Measurements from ENCODE around the gene AFDN. TPM values are rescaled to one million over a fixed set of nuclear protein-coding genes. Genes with fewer than 3 reads are reported as not detected.

AFDN gene
- total RNA-seq, 3 donors from 2014 or later, result 93.1 to 292 (median 170) TPM

- peaks cover 5 to 14% of the 10 kb centered on the region in 2 donors for H3K9me3 ChIP-seq
- DNase-seq (ENCODE audit: low spot score in 2 of 2), result no peak
- intact Hi-C loops (cut with DNase I; ENCODE audit: low total_unique reads), result no loop called here
- TF ChIP-seq POLR2AphosphoS5 (IDR thresholded peaks at IDR 0.05) (no peak), CTCF (IDR thresholded peaks at IDR 0.05) (no peak), POLR2A (IDR thresholded peaks at IDR 0.05) (no peak)
- no peaks in the 10 kb centered on the region for H3K27me3 ChIP-seq
- H3K4me1 ChIP-seq, result no peaks in the 10 kb centered on the region
- H3K36me3 ChIP-seq, result no peaks in the 10 kb centered on the region
- no peak overlapping the region for H3K4me3 ChIP-seq
- H3K27ac ChIP-seq, result no peak overlapping the region
Observed at GRCh38 chr6:168011291-168011690, 184.6 kb downstream of the AFDN start.

DNA sequence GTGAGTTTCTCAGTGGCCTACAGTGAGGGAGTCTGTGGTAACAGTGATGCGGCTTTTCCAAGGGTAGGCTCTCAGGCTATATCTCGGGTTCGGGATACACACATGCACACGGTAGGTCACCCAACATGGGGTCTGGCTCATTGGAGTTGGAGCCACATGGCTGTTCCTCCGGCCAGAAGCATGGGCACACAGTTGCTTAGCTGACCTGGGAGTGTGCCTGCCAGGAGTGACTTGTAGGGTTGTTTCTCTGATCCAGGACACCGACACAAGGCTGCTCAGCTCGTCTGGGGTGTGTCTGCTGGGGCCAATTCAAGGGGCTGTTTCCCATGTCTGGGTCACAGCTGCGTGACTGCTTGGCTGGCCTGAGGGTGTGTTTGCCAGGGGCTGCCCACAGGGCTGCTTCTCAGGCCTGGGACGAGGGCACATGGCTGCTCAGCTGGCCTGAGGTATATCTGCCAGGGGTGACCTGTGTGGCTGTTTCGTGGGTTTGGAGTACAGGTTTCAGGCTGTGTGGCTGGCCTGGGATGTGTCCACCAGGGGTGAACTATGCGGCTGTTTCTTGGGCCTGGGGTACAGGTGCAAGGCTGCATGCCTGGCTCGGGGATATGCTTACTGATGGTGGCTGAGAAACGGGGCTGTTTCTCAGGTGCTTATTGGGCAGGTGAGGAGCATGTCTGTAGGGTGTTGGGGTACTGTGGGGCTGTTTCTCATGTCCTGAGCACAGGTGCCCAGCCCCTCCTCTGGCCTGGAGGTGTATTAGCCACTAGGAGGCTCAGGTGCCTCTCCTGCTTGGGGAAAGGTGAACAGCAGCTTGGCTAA, 185.9 kb downstream of the AFDN start:
- no peak for DNase-seq (ENCODE audit: low spot score in 2 of 2)
- intact Hi-C loops (cut with DNase I; ENCODE audit: low total_unique reads), result no loop called here
- H3K27ac ChIP-seq, result no peak overlapping the region

DNA sequence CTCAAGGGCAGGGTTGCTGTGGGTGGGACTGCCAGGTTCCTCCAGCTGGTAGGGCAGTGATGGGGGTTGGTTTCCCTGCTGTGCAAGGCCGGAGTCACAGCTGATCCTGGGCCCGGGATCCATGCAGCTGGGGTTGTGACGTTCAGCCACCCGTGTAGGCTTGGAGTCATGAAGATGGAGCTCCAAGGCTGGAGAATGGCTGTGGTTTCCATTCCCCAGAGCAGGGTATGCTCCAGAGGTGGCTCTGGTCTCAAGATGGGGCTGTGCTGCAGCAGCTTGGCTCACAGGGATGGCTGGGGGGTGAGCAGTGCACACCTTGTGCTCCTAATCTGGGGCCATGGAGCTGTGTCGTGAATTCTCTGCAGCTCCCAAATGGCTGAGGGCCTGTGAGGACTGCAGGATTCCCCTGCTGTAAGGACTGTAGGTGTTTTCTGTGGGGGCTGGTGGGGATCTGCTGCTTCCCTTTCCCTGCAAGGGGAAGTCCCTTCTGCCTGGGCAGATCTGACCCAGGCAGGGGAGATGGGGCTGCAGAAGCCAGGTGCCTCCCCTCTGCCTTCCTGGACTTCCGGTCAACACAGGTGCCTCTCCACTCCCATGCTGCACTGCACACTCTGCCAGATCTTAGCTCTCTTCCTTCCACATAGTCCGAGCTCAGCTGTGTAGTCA, 186.7 kb downstream of the AFDN start:
- H3K27ac ChIP-seq, result no peak overlapping the region
- H3K9me3 ChIP-seq, result peaks cover 5 to 14% of the 10 kb centered on the region in 2 donors
- peaks cover 0 to 9% of the 10 kb centered on the region in 2 donors for H3K4me1 ChIP-seq
- H3K4me3 ChIP-seq, result no peak overlapping the region
- H3K36me3 ChIP-seq, result no peaks in the 10 kb centered on the region
- DNase-seq (ENCODE audit: low spot score in 2 of 2), result peak in 1 of 2 donors; percentile 7
- no peaks in the 10 kb centered on the region for H3K27me3 ChIP-seq
- no peak for TF ChIP-seq POLR2A (IDR thresholded peaks at IDR 0.05)
- no peak for TF ChIP-seq CTCF (IDR thresholded peaks at IDR 0.05)
- TF ChIP-seq POLR2AphosphoS5 (IDR thresholded peaks at IDR 0.05), result no peak
- intact Hi-C loops (cut with DNase I; ENCODE audit: low total_unique reads), result no loop called here

More for the DNA sequence above, 185.9 kb downstream of the AFDN start:
- Histone ChIP-seq H3K9me3 (peaks cover 5 to 14% of the 10 kb centered on the region in 2 donors), H3K27me3 (no peaks in the 10 kb centered on the region), H3K36me3 (no peaks in the 10 kb centered on the region), H3K4me1 (peaks cover 0 to 9% of the 10 kb centered on the region in 2 donors), H3K4me3 (no peak overlapping the region)
- TF ChIP-seq POLR2AphosphoS5 (IDR thresholded peaks at IDR 0.05) (no peak), CTCF (IDR thresholded peaks at IDR 0.05) (no peak), POLR2A (IDR thresholded peaks at IDR 0.05) (no peak)

GRCh38 chr6:168014428-168014827, 187.7 kb downstream of the AFDN start:
- intact Hi-C loops (cut with DNase I; ENCODE audit: low total_unique reads), result no loop called here
- H3K9me3 ChIP-seq, result peaks cover 5 to 14% of the 10 kb centered on the region in 2 donors
- H3K4me1 ChIP-seq, result peaks cover 0 to 9% of the 10 kb centered on the region in 2 donors
- H3K27me3 ChIP-seq, result no peaks in the 10 kb centered on the region
- no peak for DNase-seq (ENCODE audit: low spot score in 2 of 2)
- H3K27ac ChIP-seq, result no peak overlapping the region
- H3K36me3 ChIP-seq, result no peaks in the 10 kb centered on the region
- no peak overlapping the region for H3K4me3 ChIP-seq
- TF ChIP-seq POLR2A (IDR thresholded peaks at IDR 0.05) (no peak), POLR2AphosphoS5 (IDR thresholded peaks at IDR 0.05) (no peak), CTCF (IDR thresholded peaks at IDR 0.05) (no peak)

DNA sequence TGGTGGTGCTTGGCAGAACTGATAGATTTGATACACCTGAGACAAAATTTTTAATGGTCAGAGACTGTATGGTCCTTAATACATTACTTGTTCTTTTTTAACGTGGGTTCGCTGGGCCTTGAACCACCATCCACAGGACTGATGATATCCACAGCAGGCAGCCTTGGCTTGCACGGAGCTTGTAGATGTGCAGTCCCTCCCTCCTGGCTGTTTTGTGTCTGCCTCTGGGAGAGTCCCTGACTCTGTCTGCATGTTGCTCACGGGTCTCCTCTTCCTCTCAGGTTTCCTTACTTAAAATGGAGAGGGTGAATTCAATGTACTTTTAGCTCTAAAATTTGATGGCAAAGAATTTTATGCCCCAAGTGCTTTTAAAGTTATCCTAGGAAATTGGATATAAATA, 188.3 kb downstream of the AFDN start:
- DNase-seq (ENCODE audit: low spot score in 2 of 2), result peak in 1 of 2 donors; percentile 9
- Histone ChIP-seq H3K4me1 (peaks cover 0 to 9% of the 10 kb centered on the region in 2 donors), H3K4me3 (no peak overlapping the region), H3K9me3 (peaks cover 5 to 14% of the 10 kb centered on the region in 2 donors), H3K27me3 (no peaks in the 10 kb centered on the region), H3K36me3 (no peaks in the 10 kb centered on the region), H3K27ac (no peak overlapping the region)
- intact Hi-C loops (cut with DNase I; ENCODE audit: low total_unique reads), result no loop called here
- TF ChIP-seq POLR2A (IDR thresholded peaks at IDR 0.05) (no peak), CTCF (IDR thresholded peaks at IDR 0.05) (no peak), POLR2AphosphoS5 (IDR thresholded peaks at IDR 0.05) (no peak)
